Left lung (tissue), 10 donors: ENCODE data around the gene PDSS2. TPM values are rescaled to one million over a fixed set of nuclear protein-coding genes. Genes with fewer than 3 reads are reported as not detected.

Experiments
- ATAC-seq: fragments of 200-7000 bp; cut with Tn5 transposase; one replicate; pipeline ENCODE4 v1.9.1; 2020; ENCODE audit warnings: moderate library complexity
- DNase-seq, 4 donors: peaks; one replicate each; pipeline ENCODE4 v3.0.0-alpha.2; 2013 to 2020
- H3K27ac ChIP-seq, 2 donors: fragments of 200-600 bp; sonication (generic) in 1 of 2; one replicate each; pipeline versions ENCODE4 v1.5.0 to v1.8.0; 2020 to 2021
- H3K27me3 ChIP-seq, 2 donors: fragments of 200-600 bp; sonication (generic) in 1 of 2; one replicate each; pipeline versions ENCODE4 v1.5.0 to v1.8.0; 2020 to 2021
- H3K36me3 ChIP-seq, 2 donors: fragments of 200-600 bp; sonication (generic) in 1 of 2; one replicate each; pipeline versions ENCODE4 v1.5.0 to v1.8.0; 2020 to 2021
- H3K4me1 ChIP-seq, 2 donors: fragments of 200-600 bp; one replicate each; pipeline ENCODE4 v1.8.0; 2021
- H3K4me3 ChIP-seq, 2 donors: fragments of 200-600 bp; sonication (generic) in 1 of 2; one replicate each; pipeline versions ENCODE4 v1.5.0 to v1.8.0; 2020 to 2021; ENCODE audit warnings: mild to moderate bottlenecking in 1 of 2
- H3K9me3 ChIP-seq, 2 donors: fragments of 200-600 bp; sonication (generic) in 1 of 2; one replicate each; pipeline versions ENCODE4 v1.5.0 to v1.8.0; 2020 to 2021
- intact Hi-C, 2 donors: fragments of 100-400 bp; cut with DNase I; formaldehyde crosslinking; loops; one replicate each; pipeline versions ENCODE4 v1.11.2 to v1.14.2; 2022
- polyA plus RNA-seq, 6 donors: library from polyadenylated mRNA; unstranded; fragments of 120-200 nt; gene quantifications; one replicate each; pipeline ENCODE4 v1.2.1, GENCODE V29; 2013; ENCODE audit not compliant: insufficient read length in 6 of 6
- total RNA-seq, 2 donors: library from RNA; stranded (reverse); fragmentation: NEBNext Ultra II Directional; extraction: Animal tissue kit (Norgen Biotek cat#: 25700); gene quantifications; one replicate each; pipeline ENCODE4 v1.2.1, GENCODE V29; 2021
- TF ChIP-seq, protein P1 (sequence below), 2 donors: fragments of 200-600 bp; sonication (generic) in 1 of 2; IDR thresholded peaks; one replicate each; pipeline versions ENCODE4 v1.5.0 to v1.8.0; 2021; ENCODE audit warnings: antibody characterized with exemption in 2 of 2
- donor health status: DM: no; HTN: yes; CAD: no.
- donor health status: DM: no; HTN: no; CAD: no.

Gene PDSS2
- total and polyA plus RNA-seq, 8 donors = 13.9 to 20.6 (median 16.4) TPM

DNA sequence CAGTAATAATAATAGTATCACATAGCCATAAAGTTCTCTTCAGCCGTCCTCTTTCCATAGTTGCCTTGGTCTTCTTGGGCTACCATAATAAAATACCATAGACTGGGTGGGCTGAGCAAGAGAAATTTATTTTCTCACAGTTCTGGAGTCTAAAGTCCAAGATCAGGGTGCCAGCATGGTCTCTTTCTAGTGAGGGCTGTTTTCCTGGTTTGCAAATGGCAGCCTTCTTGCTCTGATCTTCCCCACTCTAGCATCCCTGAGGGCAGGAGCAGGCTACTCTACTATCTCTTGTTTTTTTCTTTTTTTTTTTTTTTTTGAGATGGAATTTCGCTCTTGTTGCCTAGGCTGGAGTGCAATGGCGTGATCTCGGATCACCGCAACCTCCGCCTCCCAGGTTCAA, 335.9 kb downstream of the PDSS2 start:
- Histone ChIP-seq H3K27ac (no peak overlapping the region), H3K4me1 (no peaks in the 10 kb centered on the region), H3K27me3 (no peaks in the 10 kb centered on the region), H3K36me3 (no peaks in the 10 kb centered on the region), H3K4me3 (no peak overlapping the region), H3K9me3 (no peaks in the 10 kb centered on the region)
- intact Hi-C loops = no loop called here
- DNase-seq = no peak
- ATAC-seq = no peak
- TF ChIP-seq, protein P1, sequence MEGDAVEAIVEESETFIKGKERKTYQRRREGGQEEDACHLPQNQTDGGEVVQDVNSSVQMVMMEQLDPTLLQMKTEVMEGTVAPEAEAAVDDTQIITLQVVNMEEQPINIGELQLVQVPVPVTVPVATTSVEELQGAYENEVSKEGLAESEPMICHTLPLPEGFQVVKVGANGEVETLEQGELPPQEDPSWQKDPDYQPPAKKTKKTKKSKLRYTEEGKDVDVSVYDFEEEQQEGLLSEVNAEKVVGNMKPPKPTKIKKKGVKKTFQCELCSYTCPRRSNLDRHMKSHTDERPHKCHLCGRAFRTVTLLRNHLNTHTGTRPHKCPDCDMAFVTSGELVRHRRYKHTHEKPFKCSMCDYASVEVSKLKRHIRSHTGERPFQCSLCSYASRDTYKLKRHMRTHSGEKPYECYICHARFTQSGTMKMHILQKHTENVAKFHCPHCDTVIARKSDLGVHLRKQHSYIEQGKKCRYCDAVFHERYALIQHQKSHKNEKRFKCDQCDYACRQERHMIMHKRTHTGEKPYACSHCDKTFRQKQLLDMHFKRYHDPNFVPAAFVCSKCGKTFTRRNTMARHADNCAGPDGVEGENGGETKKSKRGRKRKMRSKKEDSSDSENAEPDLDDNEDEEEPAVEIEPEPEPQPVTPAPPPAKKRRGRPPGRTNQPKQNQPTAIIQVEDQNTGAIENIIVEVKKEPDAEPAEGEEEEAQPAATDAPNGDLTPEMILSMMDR (IDR thresholded peaks at IDR 0.05) = no peak

DNA sequence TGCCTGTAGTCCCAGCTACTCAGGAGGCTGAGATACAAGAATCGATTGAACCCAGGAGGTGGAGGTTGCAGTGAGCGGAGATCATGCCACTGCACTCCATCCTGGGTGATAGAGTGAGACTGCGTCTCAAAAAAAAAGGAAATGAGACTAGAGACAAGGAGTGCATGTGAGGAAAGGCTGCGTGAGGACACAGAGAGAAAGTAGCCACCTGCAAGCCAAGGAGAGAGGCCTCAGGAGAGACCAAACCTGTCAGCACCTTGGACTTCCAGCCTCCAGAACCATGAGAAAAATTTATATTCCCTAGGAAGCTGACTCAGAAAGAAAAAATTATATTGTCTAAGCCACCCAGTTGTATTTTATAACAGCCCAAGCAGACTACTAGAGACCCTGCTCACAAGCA, 336.6 kb downstream of the PDSS2 start:
- Histone ChIP-seq H3K27ac (no peak overlapping the region), H3K4me3 (no peak overlapping the region), H3K4me1 (no peaks in the 10 kb centered on the region), H3K36me3 (no peaks in the 10 kb centered on the region), H3K27me3 (peaks cover 0 to 2% of the 10 kb centered on the region in 2 donors), H3K9me3 (no peaks in the 10 kb centered on the region)
- intact Hi-C loops = no loop called here
- no peak for DNase-seq
- no peak for ATAC-seq
- TF ChIP-seq, protein P1 (IDR thresholded peaks at IDR 0.05) = no peak

DNA sequence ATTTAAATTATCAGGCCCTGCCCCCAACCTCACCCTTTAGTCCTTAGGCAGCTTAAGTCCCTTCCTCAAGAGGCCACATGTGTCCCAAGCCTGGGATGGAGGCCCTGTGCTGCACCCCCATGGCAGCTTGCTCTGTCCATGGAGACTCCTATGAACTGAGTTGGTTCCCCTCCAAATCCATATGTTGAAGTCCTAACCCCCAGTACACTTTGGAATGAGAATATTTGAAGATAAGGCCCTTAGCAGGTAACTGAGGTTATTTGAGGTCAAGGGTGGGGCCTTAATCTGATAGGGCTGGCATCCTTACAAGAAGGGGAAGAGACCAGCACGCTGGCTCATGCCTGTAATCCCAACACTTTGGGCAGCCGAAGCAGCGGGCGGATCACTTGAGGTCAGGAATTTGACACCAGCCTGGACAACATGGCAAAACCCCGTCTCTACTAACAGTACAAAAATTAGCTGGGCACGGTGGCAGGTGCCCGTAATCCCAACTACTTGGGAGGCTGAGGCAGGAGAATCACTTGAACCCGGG, 337.3 kb downstream of the PDSS2 start:
- intact Hi-C loops = no loop called here
- TF ChIP-seq, protein P1 (IDR thresholded peaks at IDR 0.05) = no peak
- peaks cover 0 to 9% of the 10 kb centered on the region in 2 donors for H3K27me3 ChIP-seq
- ATAC-seq (no peak), DNase-seq (no peak)
- H3K27ac ChIP-seq = no peak overlapping the region
- no peak overlapping the region for H3K4me3 ChIP-seq
- no peaks in the 10 kb centered on the region for H3K36me3 ChIP-seq
- peaks cover 0 to under 1% of the 10 kb centered on the region in 2 donors for H3K4me1 ChIP-seq
- no peaks in the 10 kb centered on the region for H3K9me3 ChIP-seq

DNA sequence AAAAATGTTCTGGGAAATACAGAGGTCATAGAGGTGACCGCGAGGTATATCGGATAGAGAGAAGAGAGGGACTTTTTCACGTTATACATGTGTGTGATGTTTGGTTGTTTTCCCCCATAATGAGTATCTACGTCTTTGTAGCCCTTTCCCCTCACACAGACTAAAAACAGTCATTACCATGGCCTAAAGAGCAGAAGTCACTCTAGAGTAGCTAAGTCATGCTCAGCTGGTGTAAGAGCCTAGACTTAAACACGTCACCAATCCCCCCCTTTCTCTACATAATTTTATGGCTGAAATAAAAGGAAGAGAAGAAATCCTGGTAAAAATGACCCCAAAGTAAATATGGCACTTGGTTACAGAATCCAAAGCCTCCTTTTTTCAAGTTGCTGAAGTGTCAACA, 338.1 kb downstream of the PDSS2 start:
- no peak overlapping the region for H3K4me3 ChIP-seq
- DNase-seq = no peak
- ATAC-seq = no peak
- peaks cover 0 to 16% of the 10 kb centered on the region in 2 donors for H3K27me3 ChIP-seq
- no peaks in the 10 kb centered on the region for H3K36me3 ChIP-seq
- H3K4me1 ChIP-seq = peaks cover 0 to 8% of the 10 kb centered on the region in 2 donors
- no peaks in the 10 kb centered on the region for H3K9me3 ChIP-seq
- intact Hi-C loops = no loop called here
- no peak overlapping the region for H3K27ac ChIP-seq
- TF ChIP-seq, protein P1 (IDR thresholded peaks at IDR 0.05) = no peak

DNA sequence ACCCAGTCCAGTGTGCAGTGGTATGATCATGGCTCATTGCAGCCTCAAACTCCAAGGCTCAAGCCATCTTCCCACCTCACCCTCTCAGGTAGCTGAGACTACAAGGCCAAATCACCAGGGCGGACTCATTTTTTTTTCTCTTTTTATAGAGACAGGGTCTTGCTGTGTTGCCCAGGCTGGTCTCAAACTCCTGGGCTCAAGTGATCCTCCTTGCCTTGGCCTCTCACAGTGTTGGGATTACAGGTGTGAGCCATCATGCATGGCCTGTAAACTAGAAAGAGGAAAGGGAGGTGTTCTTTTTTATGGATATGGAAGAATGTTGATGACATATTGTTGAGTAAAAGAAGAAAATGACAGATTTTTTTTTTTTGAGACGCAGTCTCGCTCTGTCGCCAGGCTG, 339.0 kb downstream of the PDSS2 start:
- DNase-seq (no peak), ATAC-seq (no peak)
- Histone ChIP-seq H3K4me1 (peaks cover 0 to 16% of the 10 kb centered on the region in 2 donors), H3K27ac (no peak overlapping the region), H3K4me3 (no peak overlapping the region), H3K36me3 (no peaks in the 10 kb centered on the region), H3K9me3 (no peaks in the 10 kb centered on the region), H3K27me3 (peaks cover 0 to 25% of the 10 kb centered on the region in 2 donors)
- intact Hi-C loops = no loop called here
- TF ChIP-seq, protein P1 (IDR thresholded peaks at IDR 0.05) = no peak
